A673 (cell line): ENCODE results near the gene NDST1. TPM values are rescaled to one million over a fixed set of nuclear protein-coding genes. Genes with fewer than 3 reads are reported as not detected.

Source experiments
- BruUV-seq: library from RNA; stranded (reverse); fragments of 400-500 nt; replicated peaks from 2 replicates; lab custom pipeline; 2021; lab: Mats Ljungman, UMichigan
- CTCF ChIA-PET: fragments of 300-600 bp; sonication (Branson Sonifier 250); formaldehyde crosslinking; loops from one replicate; lab custom pipeline; 2022; ENCODE audit warnings: antibody characterized with exemption; lab: Charles Lee
- POLR2A ChIA-PET: fragments of 300-600 bp; sonication (Branson Sonifier 250); formaldehyde crosslinking; loops from one replicate; lab custom pipeline; 2022; ENCODE audit warnings: antibody characterized with exemption; ENCODE audit not compliant: low non-redundant PET; lab: Charles Lee
- DNase-seq: peaks from one replicate; pipeline ENCODE4 v3.0.0-alpha.2; 2015; ENCODE audit warnings: low spot score
- H3K27ac ChIP-seq: fragments of 200-600 bp; sonication (generic); 2 replicates; pipeline ENCODE4 v1.5.1; 2016; ENCODE audit warnings: mixed run types, low read depth, mild to moderate bottlenecking, mixed read lengths, antibody characterized with exemption, low read length; ENCODE audit not compliant: poor library complexity, severe bottlenecking
- H3K27me3 ChIP-seq: fragments of 200-600 bp; sonication (generic); replicated peaks from 2 replicates; pipeline ENCODE4 v1.6.1; 2017; ENCODE audit warnings: mixed run types, low read depth, mild to moderate bottlenecking, mixed read lengths, antibody characterized with exemption, low read length; ENCODE audit not compliant: insufficient read depth, poor library complexity
- H3K36me3 ChIP-seq: fragments of 200-600 bp; sonication (generic); 2 replicates; pipeline ENCODE4 v1.6.1; 2016; ENCODE audit warnings: mixed run types, mild to moderate bottlenecking, mixed read lengths, antibody characterized with exemption, low read length; ENCODE audit not compliant: insufficient read depth, poor library complexity, severe bottlenecking
- H3K4me1 ChIP-seq: fragments of 200-600 bp; sonication (generic); 2 replicates; pipeline ENCODE4 v1.6.1; 2017; ENCODE audit warnings: mixed run types, mild to moderate bottlenecking, mixed read lengths, antibody characterized with exemption, low read length; ENCODE audit not compliant: insufficient read depth, poor library complexity, severe bottlenecking
- H3K4me3 ChIP-seq: fragments of 200-600 bp; sonication (generic); 2 replicates; pipeline ENCODE4 v1.5.1; 2016; ENCODE audit warnings: low read depth, mixed run types, mild to moderate bottlenecking, mixed read lengths, low read length; ENCODE audit not compliant: poor library complexity, severe bottlenecking
- H3K9me3 ChIP-seq: fragments of 200-600 bp; sonication (generic); 2 replicates; pipeline ENCODE4 v1.6.1; 2016; ENCODE audit warnings: mixed run types, low read depth, mild to moderate bottlenecking, mixed read lengths, antibody characterized with exemption, low read length; ENCODE audit not compliant: poor library complexity, severe bottlenecking
- EZH2 ChIP-seq: fragments of 200-600 bp; sonication (generic); IDR thresholded peaks from 2 replicates; pipeline ENCODE4 v1.6.1; 2017; ENCODE audit warnings: borderline replicate concordance, low read depth, mild to moderate bottlenecking, mixed read lengths, antibody characterized with exemption, low read length; ENCODE audit not compliant: poor library complexity, severe bottlenecking
- intact Hi-C: fragments of 100-400 bp; cut with micrococcal nuclease; formaldehyde crosslinking; loops from one replicate; pipeline ENCODE4 v1.10.0; 2022; ENCODE audit not compliant: unreplicated experiment
- total RNA-seq: library from RNA; stranded (reverse); gene quantifications from 2 replicates; pipeline ENCODE4 v1.2.3, GENCODE V29; 2021
- TF ChIP-seq, protein P1 (sequence below): fragments of 300-800, 200-600 bp; sonication (generic); conservative IDR thresholded peaks from 2 replicates; pipeline ENCODE4 v1.5.1; 2017; ENCODE audit warnings: low read depth, mild to moderate bottlenecking, antibody characterized with exemption, low read length, moderate library complexity, mixed read lengths

The NDST1 gene
- total RNA-seq, 1 experiment from 2014 or later, result 44.0 TPM

DNA sequence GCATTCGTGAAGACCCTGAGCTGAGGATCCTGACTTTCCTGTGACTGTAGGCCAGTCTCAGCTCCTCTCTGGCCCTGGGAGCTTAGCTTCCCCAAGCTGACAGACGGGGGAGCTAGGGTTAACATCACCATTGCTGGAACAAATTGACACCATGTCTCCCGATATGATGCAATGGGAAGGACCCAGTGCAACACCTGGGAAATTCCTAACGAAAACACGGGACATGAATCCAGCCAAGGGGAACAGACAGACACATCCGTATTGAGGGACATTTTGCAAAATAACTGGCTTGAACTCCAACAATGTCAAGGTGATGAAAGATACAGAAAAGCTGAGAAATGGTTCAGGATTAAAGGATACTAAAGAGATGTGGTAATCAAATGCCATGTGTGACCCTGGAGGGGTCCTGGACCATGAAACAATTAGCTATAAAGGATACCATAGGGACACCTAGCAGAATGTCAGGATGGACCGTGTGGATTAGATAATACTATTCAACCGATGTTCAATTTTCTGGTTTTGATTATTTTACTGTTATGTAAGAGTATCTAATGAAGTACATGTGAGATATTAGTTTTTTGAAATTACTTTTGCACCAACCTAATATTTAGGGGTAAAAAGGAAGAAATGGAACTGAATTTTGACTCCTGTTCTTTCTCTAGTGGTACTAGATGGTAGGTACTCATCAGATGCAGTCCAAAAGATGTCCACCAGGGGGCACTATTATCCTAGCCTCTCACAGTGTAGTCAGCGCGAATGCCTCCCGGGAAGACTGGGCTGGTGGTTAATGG lies 52.7 kb downstream of the NDST1 start:
- H3K36me3 ChIP-seq, result no peaks in the 10 kb centered on the region
- ChIA-PET POLR2A (no interaction called here), CTCF (interaction anchor here (0.9 to 1.1 kb wide), 4 partner anchors 140 to 286 kb away, joined by 3 to 5 read pairs (median 4); partner anchors contain the start of genes DCTN4, IRGM and RBM22)
- no TSS peak for BruUV-seq
- H3K9me3 ChIP-seq, result no peaks in the 10 kb centered on the region
- no peaks in the 10 kb centered on the region for H3K27me3 ChIP-seq
- intact Hi-C loops, result loop anchor here (1.0 to 10.0 kb wide), 5 partner anchors 96 to 594 kb away; partner anchors contain the start of gene ANXA6
- TF ChIP-seq, protein P1, sequence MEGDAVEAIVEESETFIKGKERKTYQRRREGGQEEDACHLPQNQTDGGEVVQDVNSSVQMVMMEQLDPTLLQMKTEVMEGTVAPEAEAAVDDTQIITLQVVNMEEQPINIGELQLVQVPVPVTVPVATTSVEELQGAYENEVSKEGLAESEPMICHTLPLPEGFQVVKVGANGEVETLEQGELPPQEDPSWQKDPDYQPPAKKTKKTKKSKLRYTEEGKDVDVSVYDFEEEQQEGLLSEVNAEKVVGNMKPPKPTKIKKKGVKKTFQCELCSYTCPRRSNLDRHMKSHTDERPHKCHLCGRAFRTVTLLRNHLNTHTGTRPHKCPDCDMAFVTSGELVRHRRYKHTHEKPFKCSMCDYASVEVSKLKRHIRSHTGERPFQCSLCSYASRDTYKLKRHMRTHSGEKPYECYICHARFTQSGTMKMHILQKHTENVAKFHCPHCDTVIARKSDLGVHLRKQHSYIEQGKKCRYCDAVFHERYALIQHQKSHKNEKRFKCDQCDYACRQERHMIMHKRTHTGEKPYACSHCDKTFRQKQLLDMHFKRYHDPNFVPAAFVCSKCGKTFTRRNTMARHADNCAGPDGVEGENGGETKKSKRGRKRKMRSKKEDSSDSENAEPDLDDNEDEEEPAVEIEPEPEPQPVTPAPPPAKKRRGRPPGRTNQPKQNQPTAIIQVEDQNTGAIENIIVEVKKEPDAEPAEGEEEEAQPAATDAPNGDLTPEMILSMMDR, result peak; percentile 86
- no peak for TF ChIP-seq EZH2
- peak; percentile 90 for DNase-seq
- no peaks in the 10 kb centered on the region for H3K4me1 ChIP-seq
- H3K27ac ChIP-seq, result no peak overlapping the region
- no peak overlapping the region for H3K4me3 ChIP-seq

DNA sequence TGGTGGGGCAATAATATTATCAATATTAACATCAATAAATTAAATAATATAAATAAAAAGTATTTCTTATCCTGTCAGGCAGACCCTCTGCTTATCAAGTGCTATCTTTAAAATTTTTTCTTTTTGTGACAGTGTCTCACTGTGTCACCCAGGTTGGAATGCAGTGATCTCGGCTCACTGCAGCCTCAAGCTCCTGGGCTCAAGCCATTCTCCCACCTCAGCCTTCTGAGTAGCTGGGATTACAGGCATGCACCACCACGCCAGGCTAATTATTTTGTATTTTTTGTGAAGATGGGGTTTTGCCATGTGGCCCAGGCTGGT lies 53.2 kb downstream of the NDST1 start:
- TF ChIP-seq, protein P1, result no peak
- no peak for TF ChIP-seq EZH2
- no peak overlapping the region for H3K4me3 ChIP-seq
- DNase-seq, result no peak
- no peak overlapping the region for H3K27ac ChIP-seq
- BruUV-seq, result no TSS peak
- ChIA-PET POLR2A (no interaction called here), CTCF (no interaction called here)
- H3K36me3 ChIP-seq, result no peaks in the 10 kb centered on the region
- no peaks in the 10 kb centered on the region for H3K27me3 ChIP-seq
- no peaks in the 10 kb centered on the region for H3K4me1 ChIP-seq
- H3K9me3 ChIP-seq, result no peaks in the 10 kb centered on the region
- intact Hi-C loops, result loop anchor here (1.0 to 10.0 kb wide), 5 partner anchors 95 to 594 kb away; partner anchors contain the start of gene ANXA6

DNA sequence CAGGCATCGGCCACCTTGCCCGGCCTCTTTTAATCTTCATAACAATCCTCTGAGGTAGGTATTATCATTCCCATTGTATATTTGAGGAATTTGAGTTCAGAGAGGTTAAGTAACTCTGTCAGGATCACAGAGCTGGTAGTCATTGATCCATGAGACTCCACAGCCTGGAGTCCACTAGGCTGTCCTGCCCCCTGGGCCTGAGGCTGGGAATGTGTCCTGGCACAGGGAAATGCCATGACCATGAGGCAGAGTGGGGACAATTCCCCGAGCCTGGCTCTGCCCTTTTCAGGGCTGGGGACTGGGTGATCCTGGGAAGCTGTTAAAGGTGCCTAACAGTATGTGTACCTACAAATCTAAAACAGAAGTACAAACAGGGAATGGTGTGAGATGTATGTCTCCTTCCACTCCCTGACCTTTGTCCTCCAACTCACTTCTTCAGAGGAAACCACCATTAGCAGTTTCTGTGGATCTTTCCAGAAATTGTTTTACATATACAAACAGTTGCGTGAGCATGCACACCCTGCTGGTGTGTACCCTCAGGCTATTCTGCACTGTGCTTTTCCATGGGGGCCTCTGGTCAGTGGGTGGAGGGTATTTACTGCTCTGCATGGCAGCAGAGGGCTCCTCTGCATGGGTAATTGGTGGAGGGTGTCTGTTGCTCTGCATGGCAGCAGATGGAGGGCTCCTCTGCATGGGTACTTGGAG lies 53.8 kb downstream of the NDST1 start:
- H3K27ac ChIP-seq, result no peak overlapping the region
- TF ChIP-seq, protein P1, result no peak
- no peak for TF ChIP-seq EZH2
- intact Hi-C loops, result loop anchor here (1.0 to 10.0 kb wide), 6 partner anchors 95 to 593 kb away; partner anchors contain the start of genes ANXA6 and RBM22

More for the DNA sequence above, 53.8 kb downstream of the NDST1 start:
- Histone ChIP-seq H3K4me3 (no peak overlapping the region), H3K36me3 (no peaks in the 10 kb centered on the region), H3K4me1 (no peaks in the 10 kb centered on the region), H3K27me3 (no peaks in the 10 kb centered on the region), H3K9me3 (no peaks in the 10 kb centered on the region)
- ChIA-PET CTCF (no interaction called here), POLR2A (no interaction called here)
- no peak for DNase-seq
- no TSS peak for BruUV-seq
